ENCODE data around the gene MTX1. TPM values are rescaled to one million over a fixed set of nuclear protein-coding genes. Genes with fewer than 3 reads are reported as not detected.
"Not testable (repeated sequence)": the region's sequence is repeated elsewhere in the genome, so short reads cannot be mapped to it uniquely, and the experiment has no call there.

The MTX1 gene
- total and polyA plus RNA-seq, 9 of the 15 experiments (the other 6 are each of a cell fraction or from before 2014, with no cell fraction given): 29.1 to 98.4 (median 66.9) TPM

GRCh38 chr1:155163785-155164184, 44.7 kb upstream of the MTX1 start:
- FAIRE-seq; H2AFZ ChIP-seq (ENCODE audit: low read depth, low read length); BruUV-seq (replicated peaks); H3K36me3 ChIP-seq (ENCODE audit: control insufficient read depth, insufficient read depth, low read length); H3K79me2 ChIP-seq (ENCODE audit: control insufficient read depth, insufficient read depth, low read length); H3K9me3 ChIP-seq (replicated peaks; ENCODE audit: control insufficient read depth, insufficient read depth, low read depth, low read length); DNase-seq (ENCODE audit: extremely low read depth in 1 of 4, low spot score in 3 of 4); H3K4me3 ChIP-seq; H3K27me3 ChIP-seq (ENCODE audit: control insufficient read depth in 2 of 2, insufficient read depth in 2 of 2, low read length in 2 of 2); H3K27ac ChIP-seq (ENCODE audit: extremely low read depth, low read depth, low read length); ATAC-seq; H3K9me1 ChIP-seq (ENCODE audit: control insufficient read depth, insufficient read depth, low read length); in situ Hi-C loops (cut with MboI); intact Hi-C loops (cut with micrococcal nuclease); POLR2A ChIA-PET; H3K4me2 ChIP-seq (ENCODE audit: insufficient read depth, low read length); H3K9ac ChIP-seq (ENCODE audit: insufficient read depth in 1 of 2, low read depth in 2 of 2, low read length in 2 of 2); H4K20me1 ChIP-seq (replicated peaks; ENCODE audit: control insufficient read depth, insufficient read depth, low read length): not testable (repeated sequence)
- TF ChIP-seq ZNF146 (CRISPR knock-in tag; IDR thresholded peaks at IDR 0.05; ENCODE audit: unreplicated experiment) (peak; percentile 80), BCOR (IDR thresholded peaks at IDR 0.05) (peak; percentile 41; the same call in 1 of the 2 replicates)
- 75% methylated on average over 4 of the region's 4 CpGs for WGBS (ENCODE audit: insufficient coverage, low coverage, missing lambda C conversion rate)
- CTCF ChIA-PET (ENCODE audit: low intra/inter-chr PET ratio): interaction anchor here (0.6 kb wide), 1 partner anchor 78 kb away, joined by 3 read pairs; no protein-coding TSS in a partner anchor
- peaks cover 4 to 11% of the 10 kb centered on the region in 2 experiments; a peak in 4 of 5 replicates for H3K4me1 ChIP-seq (replicated peaks in 1 of 2; ENCODE audit: control insufficient read depth in 2 of 2, insufficient read depth in 2 of 2, low read length in 2 of 2)

GRCh38 chr1:155164625-155165024, 43.9 kb upstream of the MTX1 start:
- not testable (repeated sequence) for H3K27ac ChIP-seq (ENCODE audit: extremely low read depth, low read depth, low read length); DNase-seq (ENCODE audit: extremely low read depth in 1 of 4, low spot score in 3 of 4); H3K27me3 ChIP-seq (ENCODE audit: control insufficient read depth in 2 of 2, insufficient read depth in 2 of 2, low read length in 2 of 2); H3K9ac ChIP-seq (ENCODE audit: insufficient read depth in 1 of 2, low read depth in 2 of 2, low read length in 2 of 2); H3K36me3 ChIP-seq (ENCODE audit: control insufficient read depth, insufficient read depth, low read length); H3K9me3 ChIP-seq (replicated peaks; ENCODE audit: control insufficient read depth, insufficient read depth, low read depth, low read length); H4K20me1 ChIP-seq (replicated peaks; ENCODE audit: control insufficient read depth, insufficient read depth, low read length); H3K79me2 ChIP-seq (ENCODE audit: control insufficient read depth, insufficient read depth, low read length); H2AFZ ChIP-seq (ENCODE audit: low read depth, low read length); H3K4me3 ChIP-seq; ATAC-seq; FAIRE-seq; BruUV-seq (replicated peaks); H3K4me2 ChIP-seq (ENCODE audit: insufficient read depth, low read length); H3K9me1 ChIP-seq (ENCODE audit: control insufficient read depth, insufficient read depth, low read length)
- WGBS (ENCODE audit: insufficient coverage, low coverage, missing lambda C conversion rate): 68% methylated on average over 10 of the region's 11 CpGs
- H3K4me1 ChIP-seq (replicated peaks in 1 of 2; ENCODE audit: control insufficient read depth in 2 of 2, insufficient read depth in 2 of 2, low read length in 2 of 2): peaks cover 4 to 11% of the 10 kb centered on the region in 2 experiments; a peak in 4 of 5 replicates
- TF ChIP-seq TRIM28 (IDR thresholded peaks at IDR 0.05) (0 out of 2 replicates have a peak, but pooled peaks have one; percentile 32), TRIM24 (IDR thresholded peaks at IDR 0.05) (peak in 1 of 2 experiments; percentile 38; a peak in 1 of 4 replicates)
- TF ChIP-seq, protein P1, sequence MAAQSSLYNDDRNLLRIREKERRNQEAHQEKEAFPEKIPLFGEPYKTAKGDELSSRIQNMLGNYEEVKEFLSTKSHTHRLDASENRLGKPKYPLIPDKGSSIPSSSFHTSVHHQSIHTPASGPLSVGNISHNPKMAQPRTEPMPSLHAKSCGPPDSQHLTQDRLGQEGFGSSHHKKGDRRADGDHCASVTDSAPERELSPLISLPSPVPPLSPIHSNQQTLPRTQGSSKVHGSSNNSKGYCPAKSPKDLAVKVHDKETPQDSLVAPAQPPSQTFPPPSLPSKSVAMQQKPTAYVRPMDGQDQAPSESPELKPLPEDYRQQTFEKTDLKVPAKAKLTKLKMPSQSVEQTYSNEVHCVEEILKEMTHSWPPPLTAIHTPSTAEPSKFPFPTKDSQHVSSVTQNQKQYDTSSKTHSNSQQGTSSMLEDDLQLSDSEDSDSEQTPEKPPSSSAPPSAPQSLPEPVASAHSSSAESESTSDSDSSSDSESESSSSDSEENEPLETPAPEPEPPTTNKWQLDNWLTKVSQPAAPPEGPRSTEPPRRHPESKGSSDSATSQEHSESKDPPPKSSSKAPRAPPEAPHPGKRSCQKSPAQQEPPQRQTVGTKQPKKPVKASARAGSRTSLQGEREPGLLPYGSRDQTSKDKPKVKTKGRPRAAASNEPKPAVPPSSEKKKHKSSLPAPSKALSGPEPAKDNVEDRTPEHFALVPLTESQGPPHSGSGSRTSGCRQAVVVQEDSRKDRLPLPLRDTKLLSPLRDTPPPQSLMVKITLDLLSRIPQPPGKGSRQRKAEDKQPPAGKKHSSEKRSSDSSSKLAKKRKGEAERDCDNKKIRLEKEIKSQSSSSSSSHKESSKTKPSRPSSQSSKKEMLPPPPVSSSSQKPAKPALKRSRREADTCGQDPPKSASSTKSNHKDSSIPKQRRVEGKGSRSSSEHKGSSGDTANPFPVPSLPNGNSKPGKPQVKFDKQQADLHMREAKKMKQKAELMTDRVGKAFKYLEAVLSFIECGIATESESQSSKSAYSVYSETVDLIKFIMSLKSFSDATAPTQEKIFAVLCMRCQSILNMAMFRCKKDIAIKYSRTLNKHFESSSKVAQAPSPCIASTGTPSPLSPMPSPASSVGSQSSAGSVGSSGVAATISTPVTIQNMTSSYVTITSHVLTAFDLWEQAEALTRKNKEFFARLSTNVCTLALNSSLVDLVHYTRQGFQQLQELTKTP (IDR thresholded peaks at IDR 0.05; ENCODE audit: low read depth in 1 of 2, partially characterized antibody in 2 of 2): peak in 1 of 2 experiments; percentile 99
- in situ Hi-C loops (cut with MboI): loop anchor here (5.0 kb wide), 1 partner anchor 72 kb away; no protein-coding TSS in a partner anchor
- ChIA-PET CTCF (ENCODE audit: low intra/inter-chr PET ratio) (interaction anchor here (0.6 kb wide), 1 partner anchor 78 kb away, joined by 3 read pairs; no protein-coding TSS in a partner anchor), POLR2A (interaction anchor here (1.2 kb wide), 1 partner anchor 26 kb away, joined by 3 read pairs; no protein-coding TSS in a partner anchor)
- intact Hi-C loops (cut with micrococcal nuclease): loop anchor here (5.0 kb wide), 1 partner anchor 52 kb away; no protein-coding TSS in a partner anchor

Data from K562 (cell line).